Suprapubic skin (tissue), 4 donors: ENCODE measurements around the gene PCIF1. TPM values are rescaled to one million over a fixed set of nuclear protein-coding genes. Genes with fewer than 3 reads are reported as not detected.

Source experiments
- DNase-seq, 2 donors: peaks; one replicate each; pipeline ENCODE4 v3.0.0-alpha.2; 2019; ENCODE audit warnings: low spot score in 2 of 2
- H3K27ac ChIP-seq: fragments of 200-600 bp; sonication (generic); one replicate; pipeline ENCODE4 v1.5.1; 2019
- H3K27me3 ChIP-seq: fragments of 200-600 bp; sonication (generic); one replicate; pipeline ENCODE4 v1.5.1; 2019
- H3K36me3 ChIP-seq: fragments of 200-600 bp; sonication (generic); one replicate; pipeline ENCODE4 v1.5.1; 2019
- H3K4me1 ChIP-seq: fragments of 200-600 bp; sonication (generic); one replicate; pipeline ENCODE4 v1.5.1; 2019
- H3K4me3 ChIP-seq: fragments of 200-600 bp; sonication (generic); one replicate; pipeline ENCODE4 v1.5.1; 2019; ENCODE audit warnings: mild to moderate bottlenecking
- H3K9me3 ChIP-seq: fragments of 200-600 bp; sonication (generic); one replicate; pipeline ENCODE4 v1.5.1; 2019
- CTCF ChIP-seq, 2 donors: fragments of 200-600 bp in 1 of 2; fragments of 450-650 bp in 1 of 2; sonication (generic) in 1 of 2; IDR thresholded peaks; one replicate each; pipeline ENCODE4 v1.5.1; 2016 to 2019; ENCODE audit warnings: antibody characterized with exemption in 2 of 2, mild to moderate bottlenecking in 1 of 2, moderate library complexity in 1 of 2
- EP300 ChIP-seq: sonication (generic); formaldehyde crosslinking; IDR thresholded peaks from one replicate; pipeline ENCODE4 v1.6.1; 2017; ENCODE audit warnings: antibody characterized with exemption
- POLR2A ChIP-seq, 2 donors: fragments of 450-650 bp; IDR thresholded peaks; one replicate each; pipeline ENCODE4 v1.6.1; 2017; ENCODE audit warnings: antibody characterized with exemption in 2 of 2, mild to moderate bottlenecking in 2 of 2, moderate library complexity in 2 of 2
- POLR2AphosphoS5 ChIP-seq, 3 donors: sonication (generic); formaldehyde crosslinking; IDR thresholded peaks; one replicate each; pipeline ENCODE4 v1.6.1; 2017; ENCODE audit warnings: antibody characterized with exemption in 3 of 3
- WGBS: methylation state at CpG from one replicate; pipeline ENCODE4 v1.1.5; 2018; 5-methylcytosine and 5-hydroxymethylcytosine counted together
- total RNA-seq, 4 donors: library from RNA; depleted of rRNA; stranded (reverse); fragments of >200 nt; gene quantifications; one replicate each; pipeline ENCODE4 v1.1.0, GENCODE V29; 2016

Gene PCIF1
- total RNA-seq, 4 donors from 2014 or later, result 37.2 to 70.3 (median 42.4) TPM

GRCh38 chr20:45948742-45949541 lies 14.5 kb downstream of the PCIF1 start:
- Histone ChIP-seq H3K4me3 (no peak overlapping the region), H3K27ac (no peak overlapping the region), H3K9me3 (no peaks in the 10 kb centered on the region), H3K27me3 (no peaks in the 10 kb centered on the region), H3K4me1 (peaks cover 30% of the 10 kb centered on the region), H3K36me3 (peaks cover 98% of the 10 kb centered on the region)
- WGBS, result 52% methylated on average over 8 of the region's 10 CpGs
- TF ChIP-seq EP300 (no peak), POLR2A (IDR thresholded peaks at IDR 0.05) (no peak), CTCF (IDR thresholded peaks at IDR 0.05) (no peak), POLR2AphosphoS5 (IDR thresholded peaks at IDR 0.05) (no peak)
- DNase-seq, result no peak

GRCh38 chr20:45949542-45950329 lies 15.3 kb downstream of the PCIF1 start:
- Histone ChIP-seq H3K36me3 (peaks cover 91% of the 10 kb centered on the region), H3K9me3 (no peaks in the 10 kb centered on the region), H3K27ac (no peak overlapping the region), H3K4me1 (peaks cover 30% of the 10 kb centered on the region), H3K4me3 (no peak overlapping the region), H3K27me3 (no peaks in the 10 kb centered on the region)
- DNase-seq, result no peak
- TF ChIP-seq POLR2A (IDR thresholded peaks at IDR 0.05) (no peak), POLR2AphosphoS5 (IDR thresholded peaks at IDR 0.05) (no peak), CTCF (IDR thresholded peaks at IDR 0.05) (no peak)
- 88% methylated on average over 4 of the region's 13 CpGs for WGBS

- no peak for TF ChIP-seq POLR2A (IDR thresholded peaks at IDR 0.05)
- TF ChIP-seq POLR2AphosphoS5 (IDR thresholded peaks at IDR 0.05), result no peak
- TF ChIP-seq EP300, result no peak
- no peak for TF ChIP-seq CTCF (IDR thresholded peaks at IDR 0.05)
- no peak overlapping the region for H3K27ac ChIP-seq
- H3K9me3 ChIP-seq, result no peaks in the 10 kb centered on the region
- H3K27me3 ChIP-seq, result no peaks in the 10 kb centered on the region
- H3K4me1 ChIP-seq, result peaks cover 29% of the 10 kb centered on the region
- peaks cover 85% of the 10 kb centered on the region for H3K36me3 ChIP-seq
- 82% methylated on average over 9 of the region's 9 CpGs for WGBS
- no peak for DNase-seq
- H3K4me3 ChIP-seq, result no peak overlapping the region
Observed at GRCh38 chr20:45950330-45950646, 15.8 kb downstream of the PCIF1 start.

GRCh38 chr20:45951925-45952834 lies 17.7 kb downstream of the PCIF1 start:
- Histone ChIP-seq H3K27me3 (no peaks in the 10 kb centered on the region), H3K27ac (no peak overlapping the region), H3K4me3 (no peak overlapping the region), H3K4me1 (peaks cover 10% of the 10 kb centered on the region), H3K36me3 (peaks cover 82% of the 10 kb centered on the region), H3K9me3 (no peaks in the 10 kb centered on the region)
- 89% methylated on average over 19 of the region's 19 CpGs for WGBS
- no peak for DNase-seq
- no peak for TF ChIP-seq POLR2A (IDR thresholded peaks at IDR 0.05)
- no peak for TF ChIP-seq POLR2AphosphoS5 (IDR thresholded peaks at IDR 0.05)
- no peak for TF ChIP-seq CTCF (IDR thresholded peaks at IDR 0.05)
- TF ChIP-seq EP300, result no peak
